OCI-LY1 (cell line): Measurements from ENCODE around the gene GALNT10.

Experiments
- CTCF ChIP-seq: fragments of 200-600 bp; sonication (generic), shearing (Covaris generic); IDR thresholded peaks from 2 replicates; pipeline ENCODE4 v1.5.1; 2017; ENCODE audit warnings: mild to moderate bottlenecking, antibody characterized with exemption, low read length, moderate library complexity, mixed read lengths
- EZH2 ChIP-seq: fragments of 200-600 bp; sonication (generic), shearing (Covaris generic); IDR thresholded peaks from 2 replicates; pipeline ENCODE4 v1.8.0; 2017; ENCODE audit warnings: borderline replicate concordance, mixed run types, mild to moderate bottlenecking, antibody characterized with exemption, low read length, moderate library complexity, mixed read lengths

GRCh38 chr5:154346427-154346826 is 155.9 kb downstream of the GALNT10 start:
- TF ChIP-seq CTCF (no peak), EZH2 (no peak)
